ENCODE measurements around the gene ODAM.

ODAM gene

DNA sequence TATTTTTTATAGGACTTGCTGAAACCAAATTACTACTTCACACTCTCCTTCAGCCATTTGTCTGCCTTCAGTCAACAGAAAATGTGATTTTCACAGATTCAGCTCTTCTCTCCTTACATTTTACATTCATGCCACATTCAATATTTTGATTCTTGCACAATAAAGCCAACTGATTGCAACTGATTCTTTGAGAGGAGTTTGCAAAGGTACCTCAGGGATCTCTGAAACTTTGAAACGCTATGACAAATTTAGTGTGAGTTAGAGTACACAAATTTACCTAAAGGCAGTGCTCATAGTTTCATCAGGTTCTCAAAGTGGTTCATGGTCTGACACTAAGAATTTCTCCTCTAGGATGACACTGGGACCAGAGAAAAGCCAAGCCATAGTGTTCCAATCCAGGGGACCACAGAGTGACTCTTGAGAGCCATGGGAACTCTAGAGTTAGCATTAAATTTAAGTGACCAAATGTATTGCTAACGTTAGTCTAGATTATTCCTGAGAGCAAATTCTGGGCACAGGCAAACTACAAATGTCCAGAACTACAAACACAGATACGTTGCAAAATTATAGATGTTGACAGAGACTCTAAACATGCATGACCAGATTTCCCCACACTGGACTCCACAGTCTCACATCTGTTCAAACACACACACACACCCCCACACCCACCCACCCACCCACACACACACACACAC lies 55.9 kb downstream of the ODAM start:
- no peaks in the 10 kb centered on the region for H3K36me3 Mint-ChIP-seq (ENCODE audit: low read depth)
- no peaks in the 10 kb centered on the region for H3K9me3 Mint-ChIP-seq
- no peak overlapping the region for H3K4me3 Mint-ChIP-seq
- no peaks in the 10 kb centered on the region for H3K4me1 Mint-ChIP-seq (ENCODE audit: low read depth)
- H3K27ac Mint-ChIP-seq: no peak overlapping the region
- no peaks in the 10 kb centered on the region for H3K27me3 Mint-ChIP-seq (ENCODE audit: low read depth)

DNA sequence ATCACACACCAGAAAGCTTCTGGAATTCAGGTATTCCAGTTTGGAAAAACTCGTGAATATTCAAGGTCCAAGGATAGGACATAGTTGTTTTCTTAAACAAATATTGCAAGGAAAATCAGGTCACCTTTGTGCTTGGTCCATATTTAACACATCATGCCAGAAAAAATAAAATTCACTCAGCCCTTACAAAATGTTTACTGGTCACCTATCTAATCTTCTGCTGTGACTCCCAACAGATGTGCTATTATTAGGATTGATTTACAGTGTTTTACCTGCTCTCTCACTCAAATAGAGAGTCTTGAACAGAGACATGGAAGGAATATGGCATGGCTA lies 56.4 kb downstream of the ODAM start:
- Mint-ChIP-seq H3K4me3 (no peak overlapping the region), H3K4me1 (ENCODE audit: low read depth) (no peaks in the 10 kb centered on the region), H3K27me3 (ENCODE audit: low read depth) (no peaks in the 10 kb centered on the region), H3K27ac (no peak overlapping the region), H3K36me3 (ENCODE audit: low read depth) (no peaks in the 10 kb centered on the region), H3K9me3 (no peaks in the 10 kb centered on the region)
